Measurements from ENCODE around the gene FYN. TPM values are rescaled to one million over a fixed set of nuclear protein-coding genes. Genes with fewer than 3 reads are reported as not detected.

Gene FYN
- polyA plus RNA-seq, 1 donor = 127 TPM

DNA sequence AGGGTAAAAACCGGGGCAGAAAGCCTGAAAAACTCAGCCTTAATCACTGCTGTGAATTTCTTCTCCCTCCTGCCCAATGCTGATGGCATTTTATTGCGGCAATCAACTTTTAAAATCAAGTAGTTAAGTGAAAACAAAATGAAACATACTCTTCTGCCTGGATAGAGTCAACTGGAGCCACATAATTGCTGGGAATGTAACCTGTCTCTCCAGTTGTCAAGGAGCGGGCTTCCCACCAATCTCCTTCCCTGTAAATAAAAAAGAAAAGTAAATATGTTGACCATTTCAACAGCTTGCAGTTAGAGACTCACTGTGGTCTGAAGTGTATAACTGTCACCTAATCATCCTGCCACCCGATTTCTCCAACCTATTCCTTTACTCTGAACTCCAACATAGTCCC is 165.5 kb downstream of the FYN start:
- DNase-seq (ENCODE audit: low read depth) = no peak

DNA sequence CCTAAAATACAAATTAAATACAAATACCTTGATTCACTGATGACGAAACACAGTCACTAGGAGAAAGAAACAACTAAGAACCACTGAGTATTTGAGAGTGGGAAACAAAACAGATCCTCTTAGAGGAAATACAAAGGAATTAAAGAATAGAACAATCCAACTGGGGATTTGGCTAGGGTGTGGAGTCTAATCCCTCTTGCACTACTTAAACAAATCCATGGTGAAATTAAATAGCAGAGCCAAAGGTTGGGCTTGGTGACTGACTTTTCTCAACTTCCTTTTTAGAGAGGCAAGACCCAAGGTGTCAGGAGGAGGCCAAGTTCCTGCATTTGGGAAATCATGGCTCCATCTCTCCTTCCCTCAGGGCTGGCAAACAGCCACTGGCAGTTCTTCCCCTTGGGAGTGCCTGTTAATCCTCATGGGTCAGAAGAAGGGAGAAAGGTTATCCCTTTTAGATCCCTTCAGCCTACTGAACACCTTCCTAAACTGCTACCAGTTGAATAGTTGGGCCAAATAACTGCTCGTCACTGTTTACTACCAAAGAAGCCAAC is 166.3 kb downstream of the FYN start:
- DNase-seq (ENCODE audit: low read depth) = no peak

DNA sequence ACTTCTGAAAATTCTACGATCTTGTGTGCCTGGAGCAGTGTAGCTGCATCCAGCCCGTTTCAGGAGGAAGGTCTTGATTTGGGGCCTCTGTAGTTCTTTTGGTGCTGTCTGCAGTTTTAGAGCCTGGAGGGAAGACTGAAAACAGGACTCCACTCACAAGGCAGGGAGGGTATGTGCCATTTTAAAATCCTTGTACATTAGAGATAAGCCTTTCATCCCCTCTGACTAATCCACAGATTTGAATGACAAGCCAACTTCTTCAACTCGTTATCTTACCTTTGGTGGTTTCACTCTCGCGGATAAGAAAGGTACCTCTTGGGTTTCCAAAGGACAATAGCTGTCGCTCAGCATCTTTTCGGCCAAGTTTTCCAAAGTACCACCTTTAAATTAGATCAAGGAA is 169.5 kb downstream of the FYN start:
- DNase-seq (ENCODE audit: low read depth) = no peak

DNA sequence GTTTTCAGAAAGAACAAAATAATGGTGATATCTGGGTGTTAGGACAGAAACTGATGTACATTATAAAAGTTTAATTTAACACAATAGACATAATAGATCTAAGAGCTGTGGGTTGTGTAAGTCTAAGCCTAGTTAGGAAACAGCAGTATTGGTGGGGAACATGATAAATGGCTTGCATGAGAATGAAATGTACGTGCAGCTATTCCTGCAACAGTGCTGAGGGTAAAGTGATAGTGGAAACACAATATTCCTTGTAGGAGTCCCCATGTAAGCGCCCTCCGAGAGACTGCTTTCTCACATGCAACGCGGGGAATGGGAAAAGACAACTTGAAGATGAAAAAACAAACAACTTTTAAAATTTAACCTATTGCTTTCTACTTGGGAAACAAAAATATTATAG is 171.0 kb downstream of the FYN start:
- no peak for DNase-seq (ENCODE audit: low read depth)

DNA sequence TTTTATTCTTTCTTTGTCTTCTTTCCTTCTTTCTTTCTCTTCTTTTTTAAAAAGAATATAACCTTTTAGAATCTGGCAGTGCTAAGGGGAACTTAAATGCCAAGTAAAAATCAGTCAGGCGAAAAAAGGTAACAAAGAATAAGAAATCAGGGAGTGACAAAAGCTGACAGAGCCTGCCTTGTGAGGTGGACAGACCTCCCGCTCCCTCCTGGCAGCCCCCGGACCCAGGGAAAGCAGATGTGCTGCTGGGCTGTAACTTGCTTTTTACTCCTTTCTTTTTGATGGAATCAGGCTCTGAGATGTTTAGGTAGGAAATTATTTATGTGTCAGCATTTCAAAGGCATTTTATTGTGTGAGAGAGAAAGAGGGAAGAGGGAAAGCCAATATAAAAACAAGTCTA is 172.1 kb downstream of the FYN start:
- DNase-seq (ENCODE audit: low read depth) = no peak

DNA sequence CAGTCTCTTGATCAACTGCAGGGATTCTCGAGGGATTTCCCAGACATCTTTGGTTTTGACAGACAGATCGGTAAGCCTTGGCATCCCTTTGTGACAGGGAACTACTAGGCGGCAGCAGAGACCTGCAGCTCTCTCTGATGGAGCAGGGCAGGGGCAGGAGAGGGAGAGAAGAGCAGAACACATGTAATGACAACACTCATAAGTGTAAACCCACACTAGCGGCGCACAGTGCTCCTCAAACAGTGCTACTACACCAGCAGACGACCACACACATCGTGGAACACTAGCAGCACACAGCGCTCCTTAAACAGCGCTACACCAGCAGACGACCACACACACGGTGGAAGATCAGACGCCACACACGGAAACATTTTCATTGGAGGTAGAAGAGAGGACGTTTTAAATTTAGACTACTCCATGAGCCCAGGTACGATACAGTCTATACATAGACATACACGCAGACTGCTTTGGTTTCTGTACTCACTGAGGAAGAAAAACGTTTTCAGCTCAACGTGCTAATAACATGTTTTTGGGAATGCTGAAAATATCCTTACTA is 173.0 kb downstream of the FYN start:
- no peak for DNase-seq (ENCODE audit: low read depth)

DNA sequence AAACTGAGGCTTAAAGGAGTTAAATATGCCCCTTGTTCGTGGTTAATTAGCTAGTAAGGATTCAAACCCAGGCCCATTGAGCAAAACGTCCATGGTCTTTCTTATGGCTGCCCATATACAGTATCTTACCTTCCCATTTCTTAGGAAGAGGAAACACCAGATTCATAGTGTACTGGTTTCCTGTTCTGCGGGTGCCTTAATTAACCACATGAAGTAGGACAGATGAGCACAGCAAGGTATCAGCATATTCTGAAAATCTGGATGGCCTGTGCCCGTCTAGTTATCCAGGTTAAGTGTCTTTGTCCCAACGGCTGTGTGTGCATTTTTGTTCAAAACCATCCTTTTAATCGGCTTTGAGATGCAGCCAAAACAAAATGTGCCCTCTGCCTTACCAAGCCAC is 174.1 kb downstream of the FYN start:
- no peak for DNase-seq (ENCODE audit: low read depth)

DNA sequence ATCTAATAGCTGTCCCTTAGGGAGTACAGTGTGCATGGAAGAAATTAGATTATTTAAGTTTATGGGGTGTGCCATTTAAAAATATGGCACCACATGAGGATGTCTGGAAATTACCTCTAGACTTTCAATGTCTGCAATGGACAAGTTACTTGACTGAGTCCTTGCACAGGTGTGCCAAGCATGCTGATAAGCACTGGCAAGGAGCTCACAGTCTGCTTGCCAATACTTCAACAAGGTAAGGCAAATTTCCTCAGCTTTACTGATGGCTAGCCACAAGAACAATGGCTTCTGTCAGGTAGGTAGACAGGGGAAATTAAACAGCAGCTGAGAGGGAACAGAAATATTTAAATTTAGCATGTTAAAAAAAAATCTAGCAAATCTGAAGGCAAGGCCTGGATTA is 176.4 kb downstream of the FYN start:
- DNase-seq (ENCODE audit: low read depth) = no peak

DNA sequence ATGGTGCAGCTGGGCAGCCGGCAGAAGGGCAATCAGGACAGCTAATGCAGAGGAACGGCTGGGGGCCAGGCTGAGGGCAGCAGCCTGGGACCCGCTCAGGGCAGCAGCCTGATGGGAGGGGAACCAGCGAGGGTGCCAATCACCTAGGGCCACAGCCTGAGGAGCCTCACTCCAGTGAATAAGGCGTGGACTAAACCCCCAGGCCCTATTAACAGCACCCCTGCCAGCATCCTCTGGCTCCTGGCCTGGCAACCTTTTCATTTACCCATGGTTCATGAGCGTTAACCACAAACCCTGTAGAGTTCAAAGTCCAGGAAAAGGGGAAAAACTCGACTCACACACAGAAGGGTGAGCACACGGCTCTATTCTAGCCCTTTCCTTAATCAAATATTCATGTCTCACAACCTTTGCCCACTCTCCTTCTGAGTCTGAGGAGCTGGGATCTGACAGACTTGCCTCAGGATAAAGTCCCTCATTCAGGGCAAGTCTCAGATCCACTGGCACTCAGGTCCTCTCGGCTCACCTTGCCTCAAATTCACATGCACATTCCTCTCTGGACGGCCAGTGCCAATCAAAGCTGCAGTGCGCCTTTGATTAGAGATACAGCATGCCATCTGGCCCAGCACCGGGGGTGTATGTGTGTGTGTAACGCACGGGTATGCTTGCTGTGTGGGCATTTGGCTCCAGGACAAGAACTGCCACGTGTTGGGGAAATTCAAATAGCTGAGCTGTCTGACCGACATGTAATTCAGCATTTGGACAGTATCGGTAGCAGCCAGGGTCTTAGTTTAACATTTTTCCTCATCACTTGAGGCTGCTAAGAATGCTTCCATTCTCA is 180.7 kb downstream of the FYN start:
- no peak for DNase-seq (ENCODE audit: low read depth)

DNA sequence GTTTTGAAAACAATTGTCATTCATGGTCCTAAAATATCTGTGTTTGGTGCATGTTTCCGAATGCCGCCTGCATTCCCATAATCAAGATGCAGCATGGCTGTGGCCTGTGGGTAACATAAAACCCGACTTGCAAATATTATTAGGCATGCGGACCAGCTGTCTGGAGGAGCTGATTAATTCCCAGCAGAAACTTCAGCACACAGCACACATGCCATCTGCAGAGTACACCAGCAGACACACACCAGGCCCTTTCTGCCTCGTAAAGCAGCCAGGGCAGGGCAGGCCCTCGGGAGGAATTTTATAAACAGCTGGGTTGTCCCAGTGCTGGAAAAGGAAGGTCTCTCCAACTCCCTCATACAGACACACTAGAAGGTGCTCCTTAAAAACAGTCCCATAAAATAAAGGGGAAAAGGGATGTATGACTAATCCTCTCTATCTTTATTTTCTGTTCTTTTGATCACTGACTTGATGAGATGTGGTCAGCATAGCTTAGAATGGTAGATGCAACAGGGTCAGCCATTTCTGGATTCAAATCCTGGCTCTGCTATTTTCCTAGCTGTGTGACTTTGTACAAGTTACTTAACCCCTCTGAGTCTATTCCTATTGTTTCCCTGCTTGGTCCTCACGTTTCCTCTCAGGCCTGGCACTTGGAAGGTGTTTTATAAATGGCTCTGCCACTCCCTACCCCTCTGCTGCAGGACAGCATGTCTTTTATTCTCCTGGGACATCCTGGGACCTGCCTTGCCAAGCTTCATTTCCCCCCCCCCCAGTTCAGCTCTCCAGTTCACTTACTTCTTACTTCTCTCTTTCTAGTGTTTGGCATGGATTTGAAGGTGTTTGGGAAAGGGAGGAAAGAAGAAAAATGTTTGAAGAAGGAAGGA is 181.7 kb downstream of the FYN start:
- DNase-seq (ENCODE audit: low read depth) = no peak

DNA sequence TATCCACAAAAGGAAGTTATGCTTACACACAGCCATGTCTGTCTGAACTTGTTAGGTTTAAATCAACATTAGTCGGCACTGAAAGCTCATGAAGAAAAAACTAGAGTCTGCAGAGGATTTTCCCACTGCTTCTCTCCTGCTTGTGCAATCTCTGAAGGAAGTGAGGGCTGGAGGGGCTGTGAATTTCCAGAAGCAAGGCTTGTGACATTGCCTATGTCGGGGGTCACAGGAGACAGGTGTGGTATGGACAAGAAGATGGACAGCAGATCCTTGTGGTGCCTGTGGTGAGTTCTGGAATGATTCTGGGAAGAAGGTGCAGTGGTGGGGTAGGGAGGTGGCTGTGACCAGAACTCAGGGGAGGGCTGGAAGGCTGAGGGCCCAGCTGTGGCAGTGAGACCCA is 183.3 kb downstream of the FYN start:
- no peak for DNase-seq (ENCODE audit: low read depth)

DNA sequence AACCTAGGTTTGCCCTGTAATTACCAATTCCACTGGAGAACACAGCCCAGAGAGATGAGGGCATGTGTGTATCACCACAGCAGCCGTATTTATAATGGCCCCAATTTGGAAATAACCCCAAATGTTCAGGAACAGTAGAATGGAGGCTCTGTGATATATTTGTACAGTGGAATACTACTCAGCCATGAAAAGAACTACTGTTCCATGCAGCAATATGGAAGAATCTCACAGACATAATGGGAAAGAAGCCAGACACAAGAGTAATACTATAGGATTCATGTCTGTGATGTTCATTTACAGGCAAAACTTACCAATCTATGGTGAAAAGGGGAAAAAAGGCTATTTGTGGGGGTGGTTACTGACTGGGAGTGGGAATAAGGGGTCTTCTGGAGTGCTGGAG is 183.8 kb downstream of the FYN start:
- no peak for DNase-seq (ENCODE audit: low read depth)

DNA sequence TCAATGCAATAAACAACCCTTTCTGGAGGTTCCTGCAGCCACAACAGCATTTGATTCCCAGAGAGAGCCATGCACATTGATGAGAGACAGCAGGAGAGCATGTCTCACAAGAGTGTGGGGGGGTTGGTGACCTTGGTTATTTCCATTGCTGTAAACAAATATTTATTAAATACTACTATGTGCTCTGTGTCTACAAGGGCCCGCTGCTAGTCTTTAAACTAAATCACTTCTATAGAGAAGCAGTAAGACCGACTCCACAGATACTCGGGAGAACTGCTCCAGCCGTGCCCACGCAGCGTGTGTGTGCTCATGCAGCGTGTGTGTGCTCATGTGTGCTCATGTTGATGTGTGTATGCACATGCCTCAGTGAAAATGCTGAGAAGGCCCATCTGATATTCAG is 184.9 kb downstream of the FYN start:
- no peak for DNase-seq (ENCODE audit: low read depth)

DNA sequence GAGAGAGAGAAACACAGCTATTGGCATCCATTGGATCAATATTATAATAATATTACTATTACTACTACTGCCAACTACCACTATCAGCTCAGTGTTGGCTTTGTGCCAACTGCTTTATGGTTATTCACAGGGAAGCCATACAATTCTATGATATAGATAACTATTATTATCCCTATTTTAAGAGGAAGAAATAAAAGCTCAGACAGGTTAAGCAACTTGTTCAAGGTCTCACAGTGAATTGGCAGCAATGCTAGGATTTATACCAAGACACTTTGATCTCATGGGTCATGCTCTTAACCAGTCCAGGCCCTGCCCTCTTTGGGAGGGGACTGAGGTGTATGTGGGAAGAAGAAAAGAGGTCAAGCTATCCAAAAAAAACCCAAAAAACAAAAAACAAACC is 185.6 kb downstream of the FYN start:
- no peak for DNase-seq (ENCODE audit: low read depth)

DNA sequence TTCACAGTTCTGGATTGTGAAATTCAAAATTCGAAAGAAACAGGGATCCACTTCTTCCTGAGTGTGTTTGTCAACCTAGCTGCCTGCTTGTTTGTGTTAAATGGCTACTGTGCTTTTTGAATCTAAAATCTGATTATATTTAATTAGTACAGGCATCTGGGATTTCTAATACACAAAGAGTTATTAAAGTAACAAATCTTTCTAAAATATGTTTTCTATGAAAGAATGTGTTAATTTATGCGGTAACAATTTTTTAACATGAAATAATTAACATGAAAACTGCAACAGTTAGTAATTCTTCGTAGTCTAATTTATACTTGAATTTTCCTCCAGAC is 186.4 kb downstream of the FYN start:
- no peak for DNase-seq (ENCODE audit: low read depth)

DNA sequence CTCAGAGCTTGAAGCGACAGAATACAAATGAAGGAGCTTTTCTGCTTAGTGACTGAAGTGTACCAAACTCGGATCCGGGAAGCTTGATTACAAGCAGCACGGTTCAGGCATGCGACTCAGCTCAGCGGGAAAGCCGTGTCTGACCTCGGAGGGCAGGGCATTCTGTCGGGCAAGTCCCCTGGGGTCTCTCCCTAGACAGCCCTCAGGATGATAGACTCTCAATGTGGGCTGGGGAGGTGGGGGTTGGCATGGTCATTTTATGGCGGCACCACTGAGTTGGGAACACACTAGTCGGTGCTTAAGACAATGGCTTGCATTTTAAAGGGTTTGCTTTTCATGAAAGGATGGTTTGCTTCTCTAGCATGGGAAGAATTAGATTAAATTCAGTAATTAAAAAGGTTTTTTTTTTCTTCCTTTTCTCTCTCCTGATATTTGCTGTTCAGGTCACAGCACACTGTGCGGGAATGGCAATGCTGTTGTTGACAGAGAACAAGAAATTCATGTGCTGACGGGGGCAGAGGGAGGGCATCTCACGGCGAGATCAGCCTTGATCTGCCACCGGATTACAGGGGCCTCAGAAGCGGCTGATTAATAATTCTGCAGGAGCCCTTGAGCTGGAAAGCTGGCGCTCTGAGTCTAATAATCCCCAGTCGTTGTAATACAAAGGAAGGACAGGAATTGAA is 186.9 kb downstream of the FYN start:
- no peak for DNase-seq (ENCODE audit: low read depth)

DNA sequence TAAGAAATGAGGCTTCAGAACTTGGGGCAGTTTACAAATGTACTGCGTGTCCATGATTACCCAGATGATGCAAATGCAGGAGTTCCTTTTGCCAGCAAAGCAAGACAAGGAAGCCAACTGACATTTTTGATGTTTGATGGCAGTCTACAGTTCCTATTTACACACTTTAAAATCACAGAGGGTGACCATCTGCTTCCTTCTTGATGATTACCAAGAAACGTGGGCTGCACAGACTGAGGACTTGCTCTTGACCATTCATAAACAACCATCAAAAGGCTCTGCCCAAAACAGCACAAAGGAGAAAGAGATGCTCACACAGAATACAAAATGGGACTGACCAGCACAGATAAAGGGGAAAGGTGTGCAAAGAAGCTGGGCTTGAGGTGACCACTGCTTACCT is 187.7 kb downstream of the FYN start:
- DNase-seq (ENCODE audit: low read depth) = no peak

DNA sequence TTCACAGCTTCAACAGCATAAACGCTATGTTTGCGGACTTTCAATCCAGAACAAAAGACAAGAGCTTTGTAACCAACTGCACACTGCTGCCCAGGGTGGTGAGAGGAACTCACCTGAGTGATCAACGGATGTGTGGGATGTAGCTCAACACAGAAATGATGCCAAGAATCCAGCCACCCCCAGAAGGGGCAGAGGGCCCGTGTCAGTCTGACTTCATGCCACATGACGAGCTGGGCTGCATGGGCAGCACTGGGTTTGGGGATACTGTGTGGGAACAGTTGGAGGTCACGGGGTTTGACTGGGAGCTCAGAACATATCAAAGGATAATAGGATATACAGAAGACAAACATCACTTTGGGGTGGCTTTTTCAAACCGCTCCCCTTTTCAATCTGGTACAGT is 188.2 kb downstream of the FYN start:
- DNase-seq (ENCODE audit: low read depth) = no peak

DNA sequence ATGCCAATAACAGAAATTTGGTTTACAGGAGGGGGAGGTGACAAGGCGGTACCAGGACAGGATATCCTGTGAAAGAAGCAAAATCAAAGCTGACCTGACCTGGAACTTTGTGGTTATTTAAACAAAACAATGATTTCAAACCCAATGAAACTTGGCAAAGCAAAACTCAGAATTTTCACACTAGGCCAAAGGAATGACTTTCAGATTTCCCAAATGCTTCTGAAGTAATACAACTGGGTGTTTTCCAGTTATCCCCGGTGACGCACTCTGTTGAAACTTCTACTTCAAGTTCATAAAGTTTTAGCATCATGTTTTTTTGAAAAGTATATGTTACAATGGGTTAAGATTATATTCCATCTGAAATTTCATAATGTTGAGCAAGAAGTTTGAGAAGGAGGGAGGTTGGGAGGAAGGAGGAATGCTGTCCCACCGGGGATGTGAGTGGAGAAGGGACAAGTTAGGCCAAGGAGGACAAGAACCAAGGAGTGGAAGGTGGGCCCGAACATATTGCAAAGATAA is 189.4 kb downstream of the FYN start:
- DNase-seq (ENCODE audit: low read depth) = no peak

DNA sequence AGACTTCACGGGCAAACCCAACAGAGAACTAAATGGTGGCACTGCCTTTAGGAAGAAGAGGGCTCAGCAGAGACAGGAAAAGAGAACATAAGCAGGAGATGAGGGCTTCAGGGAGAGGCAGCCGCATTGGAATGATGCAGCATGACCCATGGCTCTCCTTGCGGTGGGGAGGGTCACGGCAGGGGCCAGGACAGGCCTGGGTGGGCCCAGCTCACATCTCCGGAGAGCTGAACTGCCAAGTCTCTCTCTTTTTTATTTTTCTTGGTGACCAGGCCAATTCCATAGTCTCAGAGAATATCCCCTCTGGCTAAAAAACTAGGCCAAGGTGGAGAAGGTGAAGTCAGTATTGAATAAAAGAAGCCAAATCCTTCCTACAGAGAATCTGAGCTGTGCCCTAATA is 190.1 kb downstream of the FYN start:
- no peak for DNase-seq (ENCODE audit: low read depth)

DNA sequence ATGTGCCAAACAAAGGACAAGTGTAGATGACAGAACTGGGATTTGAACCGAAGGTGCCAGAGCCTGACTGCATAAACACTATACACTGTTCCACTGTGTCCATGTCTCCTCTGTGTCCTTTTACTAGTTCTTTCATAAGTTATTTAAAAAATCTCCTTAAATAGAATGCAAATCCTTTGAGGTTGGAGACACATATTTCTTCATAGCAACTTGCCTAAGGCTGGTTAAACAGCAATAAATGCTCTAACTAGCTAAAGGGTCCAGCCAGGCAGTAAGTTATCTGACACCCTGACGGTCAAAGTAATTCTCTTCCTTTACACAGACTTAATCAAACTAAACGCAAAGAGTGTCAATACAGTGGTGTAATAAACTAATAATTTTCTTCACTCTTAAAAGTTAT is 191.4 kb downstream of the FYN start:
- no peak for DNase-seq (ENCODE audit: low read depth)

Data from forelimb muscle (tissue), 1 donor.